Measurements from ENCODE around the gene GOPC.

Gene GOPC

DNA sequence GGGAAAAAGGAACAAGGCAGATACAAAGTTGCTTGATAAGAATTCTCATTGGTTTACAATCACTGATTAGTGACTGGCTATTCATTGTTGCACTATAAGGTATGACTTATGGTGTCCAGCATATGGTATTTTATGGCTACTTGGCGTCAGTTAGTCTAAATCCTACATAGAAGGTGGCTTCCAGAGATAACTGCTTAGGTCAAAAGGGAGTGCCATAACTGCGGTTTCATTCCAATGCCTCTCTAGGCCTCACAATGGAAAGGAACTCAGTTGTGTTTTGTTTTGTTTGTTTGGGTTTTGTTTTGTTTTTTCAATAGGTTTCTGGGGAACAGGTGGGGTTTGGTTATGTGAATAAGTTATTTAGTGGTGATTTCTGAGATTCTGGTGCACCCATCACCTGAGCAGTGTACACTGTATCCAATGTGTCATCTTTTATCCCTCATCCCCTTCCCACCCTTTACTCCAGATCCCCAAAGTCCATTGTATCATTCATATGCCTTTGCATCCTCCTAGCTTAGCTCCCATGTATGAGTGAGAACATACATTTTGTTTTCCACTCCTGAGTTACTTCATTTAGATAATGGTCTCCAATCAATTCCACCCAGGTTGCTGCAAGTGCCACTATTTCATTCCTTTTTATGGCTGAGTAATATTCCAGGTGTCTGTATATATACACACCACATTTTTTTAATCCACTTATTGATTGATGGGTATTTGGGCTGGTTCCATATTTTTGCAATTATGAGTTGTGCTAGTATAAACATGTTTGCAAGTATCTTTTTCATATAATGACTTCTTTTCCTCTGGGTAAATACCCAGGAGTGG is 7.0 kb downstream of the GOPC start:
- DNase-seq: no peak

- DNase-seq: no peak
Observed at GRCh38 chr6:117592983-117593759, 9.1 kb downstream of the GOPC start.

DNA sequence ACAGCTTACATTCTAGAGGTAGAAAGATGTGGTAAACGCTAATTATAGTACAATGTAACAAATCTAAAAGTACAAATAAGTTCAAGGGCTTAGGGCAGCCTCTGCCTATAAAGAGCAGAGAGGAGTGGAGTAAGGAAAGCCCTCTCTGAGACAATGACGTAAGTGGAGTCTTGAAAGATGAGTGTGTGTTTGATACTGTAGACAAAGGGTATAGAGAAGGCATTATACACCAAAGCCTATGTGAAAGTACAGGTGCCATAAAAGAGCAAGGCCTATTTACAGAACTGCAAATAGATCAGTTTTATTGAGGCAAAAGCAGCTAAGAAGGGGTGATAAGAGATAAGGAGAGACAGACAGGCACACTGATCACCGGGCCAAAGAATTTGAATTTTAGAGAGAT is 10.9 kb downstream of the GOPC start:
- no peak for DNase-seq

DNA sequence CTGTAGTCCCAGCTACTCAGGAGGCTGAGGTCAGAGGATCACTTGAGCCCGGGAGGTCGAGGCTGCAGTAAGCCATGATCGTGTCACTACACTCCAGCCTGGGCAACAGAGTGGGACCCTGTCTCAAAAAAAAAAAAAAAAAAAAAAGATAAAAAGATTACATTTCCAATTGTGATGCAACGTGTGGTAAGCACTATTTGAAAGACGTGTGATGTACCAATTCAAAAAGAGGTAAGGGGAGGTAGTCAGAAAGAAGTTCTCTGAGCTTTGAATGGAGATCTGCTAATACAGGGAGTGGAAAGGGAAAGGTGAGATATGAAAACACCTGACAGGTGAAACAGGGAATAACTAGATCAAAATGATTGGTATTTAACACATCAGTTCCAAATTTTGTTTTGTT is 11.9 kb downstream of the GOPC start:
- DNase-seq: no peak

DNA sequence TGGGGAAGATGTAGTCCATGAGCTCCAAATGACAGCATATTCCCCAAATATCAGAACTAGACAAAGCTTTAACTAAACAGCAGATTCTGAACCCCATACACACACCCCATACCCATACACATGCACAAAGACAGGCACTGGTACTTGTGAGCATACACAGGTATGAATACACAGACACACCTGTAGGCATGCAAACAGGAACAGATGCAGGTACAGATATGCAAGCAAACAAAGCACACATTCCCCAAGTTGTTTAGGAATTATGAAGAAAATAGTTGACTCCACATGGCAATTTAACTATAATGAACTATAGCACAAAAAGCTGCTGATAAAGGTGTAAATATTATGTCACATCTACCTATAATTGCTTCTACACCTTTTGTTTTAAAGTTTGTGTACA is 16.7 kb downstream of the GOPC start:
- DNase-seq: no peak

DNA sequence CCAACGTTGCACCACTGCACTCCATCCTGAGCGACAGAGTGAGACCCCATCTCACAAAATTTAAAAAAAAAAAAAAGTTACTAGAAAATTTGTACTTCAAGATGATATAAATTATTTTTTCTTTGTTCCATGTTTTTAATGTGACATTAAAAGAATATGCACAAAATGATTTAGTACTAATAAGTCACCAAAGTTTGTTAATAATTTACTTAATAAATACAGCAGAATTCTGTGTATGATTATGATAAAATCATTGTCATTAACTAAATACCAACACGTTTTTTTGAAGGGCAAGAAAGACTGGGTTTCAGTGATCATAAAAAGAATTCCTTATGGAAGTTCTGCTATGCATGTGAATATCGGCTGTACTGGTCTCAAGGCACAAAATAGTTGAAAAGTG is 28.1 kb downstream of the GOPC start:
- DNase-seq: no peak

DNA sequence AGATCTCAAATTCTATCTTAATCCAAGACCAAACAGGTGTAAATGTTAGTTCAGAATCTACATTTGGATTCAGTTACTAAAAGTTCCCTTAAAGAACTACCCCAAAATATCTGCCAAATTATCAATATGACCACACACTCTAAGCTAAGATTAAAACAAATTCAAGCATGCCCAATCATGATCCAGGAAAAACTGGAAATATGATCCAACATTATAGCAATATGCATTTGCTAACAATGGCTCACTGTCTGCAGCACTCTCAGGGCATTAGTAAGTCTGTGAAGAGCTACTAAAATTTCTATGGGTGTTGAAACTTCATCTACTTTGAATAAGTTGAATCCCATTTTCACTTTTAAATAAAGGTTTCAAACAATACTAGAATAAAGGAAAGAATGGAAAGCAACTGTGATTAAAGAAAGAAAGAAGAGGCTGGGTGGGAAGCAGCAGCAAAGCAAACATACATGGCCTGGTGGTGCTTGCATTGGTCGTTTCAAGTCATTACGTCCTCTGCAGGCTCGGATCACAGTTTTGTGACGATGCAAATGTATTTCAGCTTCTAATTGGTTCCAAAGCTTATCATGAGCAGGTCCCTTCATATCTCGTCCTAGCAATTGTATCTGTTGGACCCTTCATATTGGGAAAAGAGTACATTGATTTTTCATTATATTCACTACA is 29.2 kb downstream of the GOPC start:
- DNase-seq: no peak

- DNase-seq: no peak
Observed at GRCh38 chr6:117568831-117569410, 33.4 kb downstream of the GOPC start.

GRCh38 chr6:117568247-117568646 is 34.1 kb downstream of the GOPC start:
- DNase-seq: no peak

DNA sequence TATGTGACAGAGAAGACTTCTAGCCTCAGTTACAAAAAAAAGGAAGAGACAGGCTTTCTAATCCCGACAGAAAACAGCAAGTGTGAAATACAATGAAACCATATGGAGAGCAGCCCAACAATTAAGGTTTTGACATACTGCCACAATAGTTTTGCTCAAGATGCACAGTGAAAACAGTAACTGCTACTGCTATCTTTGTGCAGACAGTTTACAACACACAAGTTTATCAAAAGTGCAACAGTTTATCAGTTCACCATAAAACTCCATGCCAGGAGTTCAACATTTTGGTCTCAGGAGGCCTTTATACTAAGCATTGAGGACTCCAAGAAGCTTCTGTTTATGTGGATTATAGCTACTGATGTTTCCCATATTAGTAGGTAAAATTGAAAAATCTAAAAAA is 37.6 kb downstream of the GOPC start:
- DNase-seq: no peak

- DNase-seq: no peak
Observed at GRCh38 chr6:117561128-117561527, 41.2 kb downstream of the GOPC start.

- DNase-seq: no peak
Observed at GRCh38 chr6:117559299-117559698, 43.0 kb downstream of the GOPC start.

DNA sequence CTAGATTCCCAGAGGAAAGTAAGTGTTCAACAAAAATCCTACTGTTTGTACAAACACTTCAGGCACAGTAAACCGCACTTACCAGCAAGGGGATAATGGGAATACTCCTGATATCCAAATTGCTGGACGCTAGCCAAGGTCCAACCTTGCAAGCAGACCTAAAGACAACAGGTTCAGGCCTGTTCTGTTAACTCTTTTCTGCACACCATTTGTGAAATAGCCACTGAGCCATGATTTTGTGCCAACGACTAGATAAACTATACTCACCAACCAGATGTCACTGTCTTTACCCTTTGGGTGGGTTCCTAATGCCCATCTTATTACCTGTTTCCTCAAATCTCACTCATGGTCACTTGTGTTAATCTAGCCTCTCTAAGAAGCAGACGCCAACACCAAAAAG is 43.5 kb downstream of the GOPC start:
- no peak for DNase-seq

- no peak for DNase-seq
Observed at GRCh38 chr6:117557951-117558350, 44.4 kb downstream of the GOPC start.

- DNase-seq: no peak
Observed at GRCh38 chr6:117555882-117556498, 46.3 kb downstream of the GOPC start.

GRCh38 chr6:117555262-117555849 is 47.0 kb downstream of the GOPC start:
- no peak for DNase-seq

GRCh38 chr6:117553142-117553541 is 49.2 kb downstream of the GOPC start:
- no peak for DNase-seq

DNA sequence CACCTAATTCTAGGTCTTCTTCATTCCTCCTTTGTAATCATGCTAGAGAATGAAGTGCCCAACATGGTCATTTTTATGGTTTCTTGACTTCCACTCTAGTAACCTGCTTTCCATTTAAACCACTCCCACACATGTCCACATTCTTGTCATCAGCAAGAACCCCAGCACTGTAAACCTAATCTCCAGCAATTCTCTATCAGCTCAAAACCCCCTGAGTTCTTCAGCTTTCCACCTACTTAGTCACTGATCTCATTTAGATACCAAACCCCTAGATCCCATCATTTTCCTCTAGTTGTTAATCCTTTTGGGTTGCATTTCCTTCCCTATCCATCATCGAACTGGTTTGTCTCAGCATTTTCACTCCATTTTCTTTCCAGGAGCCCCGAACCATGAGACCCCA is 49.7 kb downstream of the GOPC start:
- no peak for DNase-seq

GRCh38 chr6:117550618-117551242 is 51.6 kb downstream of the GOPC start:
- DNase-seq: no peak

DNA sequence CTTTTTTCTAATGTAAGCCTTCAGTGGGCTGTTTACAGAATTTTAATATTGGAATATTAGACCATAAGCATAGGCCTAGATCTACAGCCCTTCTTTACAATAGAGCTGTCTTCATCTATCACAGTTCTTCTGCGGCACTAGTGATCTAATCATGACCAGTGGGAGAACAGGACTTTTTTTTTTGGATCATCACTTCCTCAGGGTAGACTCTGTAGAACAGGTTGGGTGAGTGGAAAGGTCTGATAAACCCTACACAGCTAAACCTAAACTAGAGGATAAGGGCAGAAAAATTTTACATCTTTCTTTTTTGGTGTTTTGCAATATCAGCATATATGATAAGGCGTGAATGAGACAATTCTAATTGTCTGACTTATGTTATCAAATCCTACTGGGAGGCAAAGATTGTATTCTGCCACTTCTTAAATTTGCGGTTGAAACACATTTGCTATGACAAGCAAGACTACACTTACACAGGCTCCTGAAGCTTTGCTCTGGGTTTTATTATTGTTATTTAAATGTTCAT is 52.2 kb downstream of the GOPC start:
- no peak for DNase-seq

DNA sequence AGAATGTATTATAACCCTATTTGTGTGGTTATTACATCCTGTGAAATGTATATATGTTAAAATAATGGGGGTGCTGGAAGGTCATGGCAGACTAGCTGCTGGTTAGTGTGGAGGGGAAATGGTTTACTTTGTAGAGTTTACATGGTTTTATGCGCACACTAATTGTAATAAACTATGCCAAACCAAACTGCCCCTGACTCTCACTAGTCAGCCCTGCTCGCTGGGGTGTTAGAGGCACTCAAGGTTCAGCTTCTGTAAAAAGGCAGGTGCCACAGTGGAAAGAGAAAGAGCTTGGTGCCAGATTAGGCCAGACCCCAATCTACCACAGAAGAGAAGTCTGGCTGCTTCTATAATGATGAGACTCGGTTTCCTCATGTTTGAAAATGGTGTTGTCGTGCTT is 52.7 kb downstream of the GOPC start:
- no peak for DNase-seq

GRCh38 chr6:117548797-117549301 is 53.5 kb downstream of the GOPC start:
- DNase-seq: no peak

Measured in NCI-H187 treated with DMSO at 0.1 percent for 48 hours (cell line).